Neural cell (in vitro differentiated cells): ENCODE results near the gene GALNT10. TPM values are rescaled to one million over a fixed set of nuclear protein-coding genes. Genes with fewer than 3 reads are reported as not detected.

Source experiments
- H2AFZ ChIP-seq: fragments of 200-600, 300-800 bp; sonication (generic), shearing (Covaris generic); 2 replicates; pipeline ENCODE4 v1.6.0; 2014; ENCODE audit warnings: low read depth, mild to moderate bottlenecking, antibody characterized with exemption, low read length, moderate library complexity
- H3F3A ChIP-seq: fragments of 200-600 bp; shearing (Covaris generic); 2 replicates; pipeline ENCODE4 v1.6.1; 2016; ENCODE audit warnings: mild to moderate bottlenecking, moderate library complexity, mixed read lengths, antibody characterized with exemption, low read length; ENCODE audit not compliant: insufficient read depth, poor library complexity, severe bottlenecking
- H3K27ac ChIP-seq: fragments of 200-600, 300-800 bp; sonication (generic), shearing (Covaris generic); 2 replicates; pipeline ENCODE4 v1.5.1; 2014; ENCODE audit warnings: mild to moderate bottlenecking, low read length, moderate library complexity
- H3K27me3 ChIP-seq: fragments of 300-800, 200-600 bp; sonication (generic), shearing (Covaris generic); 2 replicates; pipeline ENCODE4 v1.6.0; 2014; ENCODE audit warnings: mild to moderate bottlenecking, low read depth, low read length, moderate library complexity; ENCODE audit not compliant: insufficient read depth
- H3K36me3 ChIP-seq: fragments of 300-800, 200-600 bp; sonication (generic), shearing (Covaris generic); 2 replicates; pipeline ENCODE4 v1.5.1; 2014; ENCODE audit warnings: mild to moderate bottlenecking, antibody characterized with exemption, low read length, moderate library complexity; ENCODE audit not compliant: insufficient read depth
- H3K4me2 ChIP-seq: fragments of 300-800, 200-600 bp; sonication (generic), shearing (Covaris generic); 2 replicates; pipeline ENCODE4 v1.6.0; 2014; ENCODE audit warnings: mild to moderate bottlenecking, low read length
- H3K4me3 ChIP-seq: fragments of 300-800, 200-600 bp; sonication (generic), shearing (Covaris generic); 2 replicates; pipeline ENCODE4 v1.5.1; 2014; ENCODE audit warnings: mild to moderate bottlenecking, low read length, moderate library complexity
- H3K79me2 ChIP-seq: fragments of 200-600 bp; shearing (Covaris generic); replicated peaks from 2 replicates; pipeline ENCODE4 v1.6.0; 2014; ENCODE audit warnings: mild to moderate bottlenecking, low read length, moderate library complexity; ENCODE audit not compliant: insufficient read depth
- H3K9ac ChIP-seq: fragments of 300-800, 200-600 bp; sonication (generic), shearing (Covaris generic); 2 replicates; pipeline ENCODE4 v1.6.1; 2016; ENCODE audit warnings: mild to moderate bottlenecking, low read length, mixed read lengths
- H3K9me2 ChIP-seq: fragments of 200-600 bp; shearing (Covaris generic); 2 replicates; pipeline ENCODE4 v1.6.1; 2016; ENCODE audit warnings: mild to moderate bottlenecking, low read length, mixed read lengths; ENCODE audit not compliant: insufficient read depth
- H3K9me3 ChIP-seq: fragments of 200-600, 300-800 bp; sonication (generic), shearing (Covaris generic); 2 replicates; pipeline ENCODE4 v1.6.1; 2016; ENCODE audit warnings: mild to moderate bottlenecking, mixed run types, low read length, moderate library complexity, mixed read lengths
- H4K20me1 ChIP-seq: fragments of 200-600 bp; shearing (Covaris generic); 2 replicates; pipeline ENCODE4 v1.6.1; 2016; ENCODE audit warnings: mild to moderate bottlenecking, mixed run types; ENCODE audit not compliant: insufficient read depth
- EP300 ChIP-seq: fragments of 450-650 bp; conservative IDR thresholded peaks from 2 replicates; pipeline ENCODE4 v1.6.1; 2014; ENCODE audit warnings: antibody characterized with exemption, mild to moderate bottlenecking, moderate library complexity; ENCODE audit not compliant: poor library complexity, severe bottlenecking
- EZH2 ChIP-seq: fragments of 200-600, 300-800 bp; shearing (Covaris generic), sonication (generic); IDR thresholded peaks from 2 replicates; pipeline ENCODE4 v1.6.1; 2014; ENCODE audit warnings: antibody characterized with exemption, low read length, borderline replicate concordance, mild to moderate bottlenecking; ENCODE audit not compliant: insufficient read depth, poor library complexity, severe bottlenecking
- MXI1 ChIP-seq: fragments of 450-650 bp; conservative IDR thresholded peaks from 2 replicates; pipeline ENCODE4 v1.6.1; 2014; ENCODE audit warnings: antibody characterized with exemption, mild to moderate bottlenecking; ENCODE audit not compliant: poor library complexity, severe bottlenecking
- POLR2AphosphoS5 ChIP-seq: IDR thresholded peaks from 2 replicates; pipeline ENCODE4 v1.6.1; 2012
- RAD21 ChIP-seq: fragments of 450-650 bp; conservative IDR thresholded peaks from 2 replicates; pipeline ENCODE4 v1.6.1; 2014; ENCODE audit warnings: antibody characterized with exemption, mild to moderate bottlenecking, moderate library complexity
- SMC3 ChIP-seq: fragments of 450-650 bp; conservative IDR thresholded peaks from 2 replicates; pipeline ENCODE4 v1.6.1; 2014; ENCODE audit warnings: antibody characterized with exemption, mild to moderate bottlenecking, moderate library complexity; ENCODE audit not compliant: poor library complexity
- TAF1 ChIP-seq: IDR thresholded peaks from 2 replicates; pipeline ENCODE4 v1.6.1; 2012; ENCODE audit warnings: low read depth
- polyA plus RNA-seq: library from polyadenylated mRNA; depleted of rRNA; stranded (reverse); fragments of >200 nt; gene quantifications from 2 replicates; pipeline ENCODE4 v1.2.3, GENCODE V29; 2014
- TF ChIP-seq, protein P1 (sequence below): IDR thresholded peaks from 2 replicates; pipeline ENCODE4 v1.6.1; 2012; ENCODE audit warnings: borderline replicate concordance
- TF ChIP-seq, protein P2 (sequence below): fragments of 450-650 bp; IDR thresholded peaks from 2 replicates; pipeline ENCODE4 v1.5.1; 2014; ENCODE audit warnings: antibody characterized with exemption, mild to moderate bottlenecking, moderate library complexity; ENCODE audit not compliant: poor library complexity, severe bottlenecking

Gene GALNT10
- polyA plus RNA-seq, 1 donor from 2014 or later, result 3.1 TPM

DNA sequence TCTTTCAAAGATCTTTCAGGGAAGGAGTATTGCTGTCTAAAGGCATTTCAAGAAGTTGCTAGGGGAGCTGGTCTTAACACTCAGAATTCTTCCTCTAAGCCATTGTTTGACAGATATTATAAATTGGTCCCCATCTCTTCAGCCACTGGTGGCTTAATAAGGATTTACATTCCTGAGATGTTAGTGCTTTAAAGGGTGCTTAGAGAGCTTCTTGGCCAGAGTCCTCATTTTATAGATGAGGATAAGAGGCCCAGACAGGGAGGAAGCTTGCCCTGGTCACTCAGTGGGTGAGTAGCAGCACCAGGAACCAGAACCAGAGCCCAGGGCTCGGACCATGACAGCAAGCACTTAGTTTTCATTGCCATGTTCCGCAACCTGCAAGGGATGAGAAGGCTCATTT lies 53.2 kb downstream of the GALNT10 start:
- no peak overlapping the region for H3K27ac ChIP-seq
- no peak overlapping the region for H3K4me2 ChIP-seq
- no peaks in the 10 kb centered on the region for H3K9me2 ChIP-seq
- no peaks in the 10 kb centered on the region for H3K36me3 ChIP-seq
- H3K79me2 ChIP-seq, result no peaks in the 10 kb centered on the region
- H3K4me3 ChIP-seq, result no peak overlapping the region
- TF ChIP-seq SMC3 (no peak), TAF1 (no peak), RAD21 (no peak), MXI1 (no peak), EZH2 (no peak), EP300 (no peak), POLR2AphosphoS5 (no peak)
- TF ChIP-seq, protein P1, sequence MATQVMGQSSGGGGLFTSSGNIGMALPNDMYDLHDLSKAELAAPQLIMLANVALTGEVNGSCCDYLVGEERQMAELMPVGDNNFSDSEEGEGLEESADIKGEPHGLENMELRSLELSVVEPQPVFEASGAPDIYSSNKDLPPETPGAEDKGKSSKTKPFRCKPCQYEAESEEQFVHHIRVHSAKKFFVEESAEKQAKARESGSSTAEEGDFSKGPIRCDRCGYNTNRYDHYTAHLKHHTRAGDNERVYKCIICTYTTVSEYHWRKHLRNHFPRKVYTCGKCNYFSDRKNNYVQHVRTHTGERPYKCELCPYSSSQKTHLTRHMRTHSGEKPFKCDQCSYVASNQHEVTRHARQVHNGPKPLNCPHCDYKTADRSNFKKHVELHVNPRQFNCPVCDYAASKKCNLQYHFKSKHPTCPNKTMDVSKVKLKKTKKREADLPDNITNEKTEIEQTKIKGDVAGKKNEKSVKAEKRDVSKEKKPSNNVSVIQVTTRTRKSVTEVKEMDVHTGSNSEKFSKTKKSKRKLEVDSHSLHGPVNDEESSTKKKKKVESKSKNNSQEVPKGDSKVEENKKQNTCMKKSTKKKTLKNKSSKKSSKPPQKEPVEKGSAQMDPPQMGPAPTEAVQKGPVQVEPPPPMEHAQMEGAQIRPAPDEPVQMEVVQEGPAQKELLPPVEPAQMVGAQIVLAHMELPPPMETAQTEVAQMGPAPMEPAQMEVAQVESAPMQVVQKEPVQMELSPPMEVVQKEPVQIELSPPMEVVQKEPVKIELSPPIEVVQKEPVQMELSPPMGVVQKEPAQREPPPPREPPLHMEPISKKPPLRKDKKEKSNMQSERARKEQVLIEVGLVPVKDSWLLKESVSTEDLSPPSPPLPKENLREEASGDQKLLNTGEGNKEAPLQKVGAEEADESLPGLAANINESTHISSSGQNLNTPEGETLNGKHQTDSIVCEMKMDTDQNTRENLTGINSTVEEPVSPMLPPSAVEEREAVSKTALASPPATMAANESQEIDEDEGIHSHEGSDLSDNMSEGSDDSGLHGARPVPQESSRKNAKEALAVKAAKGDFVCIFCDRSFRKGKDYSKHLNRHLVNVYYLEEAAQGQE, result no peak
- TF ChIP-seq, protein P2, sequence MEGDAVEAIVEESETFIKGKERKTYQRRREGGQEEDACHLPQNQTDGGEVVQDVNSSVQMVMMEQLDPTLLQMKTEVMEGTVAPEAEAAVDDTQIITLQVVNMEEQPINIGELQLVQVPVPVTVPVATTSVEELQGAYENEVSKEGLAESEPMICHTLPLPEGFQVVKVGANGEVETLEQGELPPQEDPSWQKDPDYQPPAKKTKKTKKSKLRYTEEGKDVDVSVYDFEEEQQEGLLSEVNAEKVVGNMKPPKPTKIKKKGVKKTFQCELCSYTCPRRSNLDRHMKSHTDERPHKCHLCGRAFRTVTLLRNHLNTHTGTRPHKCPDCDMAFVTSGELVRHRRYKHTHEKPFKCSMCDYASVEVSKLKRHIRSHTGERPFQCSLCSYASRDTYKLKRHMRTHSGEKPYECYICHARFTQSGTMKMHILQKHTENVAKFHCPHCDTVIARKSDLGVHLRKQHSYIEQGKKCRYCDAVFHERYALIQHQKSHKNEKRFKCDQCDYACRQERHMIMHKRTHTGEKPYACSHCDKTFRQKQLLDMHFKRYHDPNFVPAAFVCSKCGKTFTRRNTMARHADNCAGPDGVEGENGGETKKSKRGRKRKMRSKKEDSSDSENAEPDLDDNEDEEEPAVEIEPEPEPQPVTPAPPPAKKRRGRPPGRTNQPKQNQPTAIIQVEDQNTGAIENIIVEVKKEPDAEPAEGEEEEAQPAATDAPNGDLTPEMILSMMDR, result no peak
- H3K9ac ChIP-seq, result no peak overlapping the region
- H4K20me1 ChIP-seq, result no peaks in the 10 kb centered on the region
- H2AFZ ChIP-seq, result no peak overlapping the region
- no peaks in the 10 kb centered on the region for H3K27me3 ChIP-seq
- no peaks in the 10 kb centered on the region for H3F3A ChIP-seq
- H3K9me3 ChIP-seq, result no peaks in the 10 kb centered on the region

DNA sequence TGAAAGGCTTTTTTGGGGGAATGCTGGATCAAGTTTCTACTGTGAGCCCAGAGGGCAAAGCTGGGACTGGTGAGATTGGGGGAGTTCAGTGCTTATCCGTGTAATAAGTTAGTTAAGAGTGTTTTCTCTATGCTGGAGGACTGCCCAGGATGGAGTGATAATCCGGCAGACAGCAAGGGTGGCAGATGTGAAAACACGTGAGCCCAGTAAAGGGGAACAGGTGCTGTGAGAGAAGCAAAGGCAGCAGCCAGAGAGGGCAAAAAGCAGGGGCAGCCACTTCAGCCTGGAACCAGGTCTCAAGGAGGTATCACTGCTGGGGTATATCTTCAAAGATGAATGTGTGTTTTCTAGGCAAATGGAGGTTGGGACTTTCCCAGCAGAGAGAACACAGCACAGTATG lies 53.9 kb downstream of the GALNT10 start:
- TF ChIP-seq, protein P1, result no peak
- no peak for TF ChIP-seq SMC3
- no peak for TF ChIP-seq POLR2AphosphoS5
- TF ChIP-seq, protein P2, result no peak
- TF ChIP-seq EZH2, result no peak
- TF ChIP-seq RAD21, result no peak
- no peak for TF ChIP-seq EP300
- no peak for TF ChIP-seq TAF1
- no peak for TF ChIP-seq MXI1
- H2AFZ ChIP-seq, result no peak overlapping the region
- no peaks in the 10 kb centered on the region for H3F3A ChIP-seq
- no peak overlapping the region for H3K9ac ChIP-seq
- H3K4me2 ChIP-seq, result no peak overlapping the region
- H3K4me3 ChIP-seq, result no peak overlapping the region
- no peaks in the 10 kb centered on the region for H3K36me3 ChIP-seq
- H3K27ac ChIP-seq, result no peak overlapping the region
- H3K9me3 ChIP-seq, result no peaks in the 10 kb centered on the region
- H3K9me2 ChIP-seq, result no peaks in the 10 kb centered on the region
- H4K20me1 ChIP-seq, result no peaks in the 10 kb centered on the region
- no peaks in the 10 kb centered on the region for H3K79me2 ChIP-seq
- H3K27me3 ChIP-seq, result no peaks in the 10 kb centered on the region
